ENCODE data around the gene NSUN4.
"Not testable (repeated sequence)": the region's sequence is repeated elsewhere in the genome, so short reads cannot be mapped to it uniquely, and the experiment has no call there.

DNA sequence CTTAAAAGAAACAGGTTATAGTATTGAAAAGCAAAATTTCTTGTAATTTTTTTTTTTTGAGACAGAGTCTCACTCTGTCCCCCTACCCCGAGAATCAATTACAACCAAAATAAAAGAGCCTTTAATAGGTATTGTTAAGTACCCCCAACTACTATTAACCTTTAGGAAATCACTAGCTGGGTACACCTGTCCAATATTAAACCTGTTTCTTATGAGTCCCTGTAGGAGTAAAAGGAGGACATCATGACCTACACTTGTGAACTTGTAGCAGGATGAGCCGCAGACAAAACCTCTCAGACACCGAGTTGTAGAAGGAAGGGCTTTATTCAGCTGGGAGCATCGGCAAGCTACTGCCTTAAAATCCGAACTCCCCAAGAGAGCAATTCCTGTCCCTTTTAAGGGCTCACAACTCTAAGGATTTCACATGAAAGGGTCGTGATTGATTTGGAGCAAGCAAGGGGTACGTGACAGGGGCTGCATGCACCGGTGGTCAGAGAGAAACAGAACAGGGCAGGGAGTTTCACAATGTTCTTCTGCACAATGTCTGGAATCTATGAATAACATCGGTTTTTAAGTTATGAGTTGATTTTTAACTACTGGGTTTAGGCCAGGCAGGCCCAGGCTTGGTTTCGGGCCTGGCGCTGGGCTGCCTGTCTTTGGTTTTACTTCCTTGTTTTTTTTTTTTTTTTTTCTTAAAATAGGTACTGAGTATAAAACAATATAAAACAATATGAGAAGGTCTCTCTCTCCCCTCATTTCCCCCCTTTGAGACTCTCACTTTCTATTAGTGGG, 15.1 kb upstream of the NSUN4 start:
- TF ChIP-seq, protein P1, sequence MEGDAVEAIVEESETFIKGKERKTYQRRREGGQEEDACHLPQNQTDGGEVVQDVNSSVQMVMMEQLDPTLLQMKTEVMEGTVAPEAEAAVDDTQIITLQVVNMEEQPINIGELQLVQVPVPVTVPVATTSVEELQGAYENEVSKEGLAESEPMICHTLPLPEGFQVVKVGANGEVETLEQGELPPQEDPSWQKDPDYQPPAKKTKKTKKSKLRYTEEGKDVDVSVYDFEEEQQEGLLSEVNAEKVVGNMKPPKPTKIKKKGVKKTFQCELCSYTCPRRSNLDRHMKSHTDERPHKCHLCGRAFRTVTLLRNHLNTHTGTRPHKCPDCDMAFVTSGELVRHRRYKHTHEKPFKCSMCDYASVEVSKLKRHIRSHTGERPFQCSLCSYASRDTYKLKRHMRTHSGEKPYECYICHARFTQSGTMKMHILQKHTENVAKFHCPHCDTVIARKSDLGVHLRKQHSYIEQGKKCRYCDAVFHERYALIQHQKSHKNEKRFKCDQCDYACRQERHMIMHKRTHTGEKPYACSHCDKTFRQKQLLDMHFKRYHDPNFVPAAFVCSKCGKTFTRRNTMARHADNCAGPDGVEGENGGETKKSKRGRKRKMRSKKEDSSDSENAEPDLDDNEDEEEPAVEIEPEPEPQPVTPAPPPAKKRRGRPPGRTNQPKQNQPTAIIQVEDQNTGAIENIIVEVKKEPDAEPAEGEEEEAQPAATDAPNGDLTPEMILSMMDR (IDR thresholded peaks at IDR 0.05) = not testable (repeated sequence)
- TF ChIP-seq POLR2A (IDR thresholded peaks at IDR 0.05) = not testable (repeated sequence)
